Vagina (tissue), 2 donors: ENCODE results near the gene RAN.

Experiments
- CTCF ChIP-seq, 3 experiments: fragments of 450-650 bp in 2 of 3; fragments of 200-600 bp in 1 of 3; sonication (generic) in 1 of 3; IDR thresholded peaks; one replicate each; pipeline ENCODE4 v1.5.1; 2017 to 2019; ENCODE audit warnings: antibody characterized with exemption in 3 of 3, mild to moderate bottlenecking in 2 of 3, moderate library complexity in 2 of 3
- POLR2A ChIP-seq, 2 donors: fragments of 450-650 bp; IDR thresholded peaks; one replicate each; pipeline ENCODE4 v1.6.1; 2017; ENCODE audit warnings: antibody characterized with exemption in 2 of 2, mild to moderate bottlenecking in 2 of 2, moderate library complexity in 2 of 2

- TF ChIP-seq CTCF (IDR thresholded peaks at IDR 0.05) (no peak), POLR2A (IDR thresholded peaks at IDR 0.05) (no peak)
Observed at GRCh38 chr12:130922511-130922953, 50.7 kb downstream of the RAN start.
